MM.1S (cell line): ENCODE measurements around the gene COL25A1.

Experiments
- DNase-seq: peaks from one replicate; pipeline ENCODE4 v3.0.0-alpha.2; 2015
- H2AFZ ChIP-seq: fragments of 300-600 bp; sonication (generic); 2 replicates; pipeline ENCODE4 v1.6.0; 2016; ENCODE audit warnings: antibody characterized with exemption, low read length
- H3F3A ChIP-seq: fragments of 300-600 bp; sonication (generic); 2 replicates; pipeline ENCODE4 v1.6.1; 2016; ENCODE audit warnings: mild to moderate bottlenecking, antibody characterized with exemption, low read length, moderate library complexity, mixed read lengths; ENCODE audit not compliant: insufficient read depth
- H3K27ac ChIP-seq: fragments of 300-600 bp; sonication (generic); 2 replicates; pipeline ENCODE4 v1.5.1; 2016; ENCODE audit warnings: mild to moderate bottlenecking, low read length
- H3K27me3 ChIP-seq: fragments of 300-600 bp; sonication (generic); replicated peaks from 2 replicates; pipeline ENCODE4 v1.6.0; 2016; ENCODE audit warnings: low read length; ENCODE audit not compliant: insufficient read depth
- H3K36me3 ChIP-seq: fragments of 300-600 bp; sonication (generic); replicated peaks from 2 replicates; pipeline ENCODE4 v1.6.1; 2016; ENCODE audit warnings: mild to moderate bottlenecking, low read length, mixed read lengths; ENCODE audit not compliant: insufficient read depth
- H3K4me1 ChIP-seq: fragments of 300-600 bp; sonication (generic); 2 replicates; pipeline ENCODE4 v1.6.1; 2016; ENCODE audit warnings: low read length, mixed read lengths
- H3K4me2 ChIP-seq: fragments of 300-600 bp; sonication (generic); 2 replicates; pipeline ENCODE4 v1.6.0; 2016; ENCODE audit warnings: low read depth, low read length
- H3K4me3 ChIP-seq: fragments of 300-600 bp; sonication (generic); 2 replicates; pipeline ENCODE4 v1.5.1; 2016; ENCODE audit warnings: low read length, mixed read lengths
- H3K79me2 ChIP-seq: fragments of 300-600 bp; sonication (generic); 2 replicates; pipeline ENCODE4 v1.6.1; 2016; ENCODE audit warnings: mixed run types, low read length, mixed read lengths
- H3K9ac ChIP-seq: fragments of 300-600 bp; sonication (generic); 2 replicates; pipeline ENCODE4 v1.6.1; 2016; ENCODE audit warnings: low read length, mixed read lengths
- H3K9me2 ChIP-seq: fragments of 300-600 bp; sonication (generic); replicated peaks from 2 replicates; pipeline ENCODE4 v1.6.1; 2016; ENCODE audit warnings: mild to moderate bottlenecking, low read length, mixed read lengths; ENCODE audit not compliant: insufficient read depth
- H3K9me3 ChIP-seq: fragments of 300-600 bp; sonication (generic); replicated peaks from 2 replicates; pipeline ENCODE4 v1.6.1; 2016; ENCODE audit warnings: mild to moderate bottlenecking, low read length, mixed read lengths; ENCODE audit not compliant: insufficient read depth
- H4K20me1 ChIP-seq: fragments of 300-600 bp; sonication (generic); 2 replicates; pipeline ENCODE4 v1.6.1; 2016; ENCODE audit warnings: mild to moderate bottlenecking, low read length, moderate library complexity, mixed read lengths; ENCODE audit not compliant: insufficient read depth
- EZH2 ChIP-seq: fragments of 300-600 bp; sonication (generic); optimal IDR thresholded peaks from 2 replicates; pipeline ENCODE3; 2017; ENCODE audit warnings: low read depth, mild to moderate bottlenecking, antibody characterized with exemption, low read length, mixed read lengths
- EZH2phosphoT487 ChIP-seq: fragments of 300-600 bp; sonication (generic); IDR thresholded peaks from 2 replicates; pipeline ENCODE4 v1.6.1; 2018; ENCODE audit warnings: antibody characterized with exemption, low read length
- TF ChIP-seq, protein P1 (sequence below): fragments of 300-600 bp; sonication (generic); IDR thresholded peaks from 2 replicates; pipeline ENCODE4 v1.5.1; 2016; ENCODE audit warnings: antibody characterized with exemption, low read length, mixed read lengths

Gene COL25A1

GRCh38 chr4:108861334-108861733, 441.1 kb downstream of the COL25A1 start:
- Histone ChIP-seq H3K4me3 (no peak overlapping the region), H3K9me2 (no peaks in the 10 kb centered on the region), H3F3A (no peaks in the 10 kb centered on the region), H3K9ac (no peak overlapping the region), H3K27ac (no peak overlapping the region), H3K4me1 (no peaks in the 10 kb centered on the region), H4K20me1 (no peaks in the 10 kb centered on the region), H3K27me3 (no peaks in the 10 kb centered on the region), H2AFZ (no peak overlapping the region), H3K79me2 (no peaks in the 10 kb centered on the region), H3K9me3 (no peaks in the 10 kb centered on the region), H3K36me3 (no peaks in the 10 kb centered on the region), H3K4me2 (no peak overlapping the region)
- TF ChIP-seq EZH2 = no peak
- TF ChIP-seq, protein P1, sequence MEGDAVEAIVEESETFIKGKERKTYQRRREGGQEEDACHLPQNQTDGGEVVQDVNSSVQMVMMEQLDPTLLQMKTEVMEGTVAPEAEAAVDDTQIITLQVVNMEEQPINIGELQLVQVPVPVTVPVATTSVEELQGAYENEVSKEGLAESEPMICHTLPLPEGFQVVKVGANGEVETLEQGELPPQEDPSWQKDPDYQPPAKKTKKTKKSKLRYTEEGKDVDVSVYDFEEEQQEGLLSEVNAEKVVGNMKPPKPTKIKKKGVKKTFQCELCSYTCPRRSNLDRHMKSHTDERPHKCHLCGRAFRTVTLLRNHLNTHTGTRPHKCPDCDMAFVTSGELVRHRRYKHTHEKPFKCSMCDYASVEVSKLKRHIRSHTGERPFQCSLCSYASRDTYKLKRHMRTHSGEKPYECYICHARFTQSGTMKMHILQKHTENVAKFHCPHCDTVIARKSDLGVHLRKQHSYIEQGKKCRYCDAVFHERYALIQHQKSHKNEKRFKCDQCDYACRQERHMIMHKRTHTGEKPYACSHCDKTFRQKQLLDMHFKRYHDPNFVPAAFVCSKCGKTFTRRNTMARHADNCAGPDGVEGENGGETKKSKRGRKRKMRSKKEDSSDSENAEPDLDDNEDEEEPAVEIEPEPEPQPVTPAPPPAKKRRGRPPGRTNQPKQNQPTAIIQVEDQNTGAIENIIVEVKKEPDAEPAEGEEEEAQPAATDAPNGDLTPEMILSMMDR = no peak
- no peak for TF ChIP-seq EZH2phosphoT487
- no peak for DNase-seq

DNA sequence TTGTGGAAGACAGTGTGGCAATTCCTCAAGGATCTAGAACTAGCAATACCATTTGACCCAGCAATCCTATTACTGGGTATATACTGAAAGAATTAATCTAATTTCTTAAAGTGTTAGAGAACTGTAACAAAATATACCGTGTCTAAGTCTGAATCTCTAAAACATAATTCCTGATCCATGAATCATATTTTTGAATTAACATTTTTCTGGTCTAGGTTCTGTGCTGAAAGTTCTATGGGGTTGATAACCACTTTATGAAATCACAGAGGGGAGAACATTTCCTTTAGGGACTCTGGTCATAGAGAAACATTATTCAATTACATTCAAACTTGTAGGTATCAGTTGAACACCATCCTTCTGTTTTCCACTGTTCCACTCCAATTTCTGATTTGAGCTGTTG, 447.7 kb downstream of the COL25A1 start:
- H3F3A ChIP-seq = peaks cover 20% of the 10 kb centered on the region
- H3K9ac ChIP-seq = no peak overlapping the region
- H2AFZ ChIP-seq = no peak overlapping the region
- no peak for DNase-seq
- no peak overlapping the region for H3K4me2 ChIP-seq
- TF ChIP-seq EZH2phosphoT487 = no peak
- TF ChIP-seq, protein P1 = no peak
- TF ChIP-seq EZH2 = no peak
- no peaks in the 10 kb centered on the region for H4K20me1 ChIP-seq
- H3K9me2 ChIP-seq = no peaks in the 10 kb centered on the region; the same call in 1 of the 2 replicates
- no peaks in the 10 kb centered on the region for H3K36me3 ChIP-seq
- no peak overlapping the region for H3K4me3 ChIP-seq
- no peaks in the 10 kb centered on the region for H3K9me3 ChIP-seq
- H3K79me2 ChIP-seq = no peaks in the 10 kb centered on the region
- no peaks in the 10 kb centered on the region for H3K27me3 ChIP-seq
- no peak overlapping the region for H3K27ac ChIP-seq
- peaks cover 37% of the 10 kb centered on the region for H3K4me1 ChIP-seq

GRCh38 chr4:108852691-108853090, 449.8 kb downstream of the COL25A1 start:
- H3K27ac ChIP-seq = no peak overlapping the region
- peak overlapping the region; percentile 41 for H3K4me2 ChIP-seq
- no peaks in the 10 kb centered on the region for H3K27me3 ChIP-seq
- H2AFZ ChIP-seq = no peak overlapping the region
- peaks cover 52% of the 10 kb centered on the region for H3K4me1 ChIP-seq
- peaks cover 33% of the 10 kb centered on the region for H3F3A ChIP-seq
- no peaks in the 10 kb centered on the region for H3K9me3 ChIP-seq
- no peaks in the 10 kb centered on the region; the same call in 1 of the 2 replicates for H3K9me2 ChIP-seq
- TF ChIP-seq EZH2 (no peak), EZH2phosphoT487 (no peak)
- TF ChIP-seq, protein P1 = no peak
- DNase-seq = peak; percentile 86
- H3K79me2 ChIP-seq = no peaks in the 10 kb centered on the region
- H3K36me3 ChIP-seq = no peaks in the 10 kb centered on the region
- H3K9ac ChIP-seq = no peak overlapping the region
- no peak overlapping the region; the same call in 1 of the 2 replicates for H3K4me3 ChIP-seq
- no peaks in the 10 kb centered on the region for H4K20me1 ChIP-seq
